Inflammatory macrophage treated with lipopolysaccharide for 1 hour (primary cell): ENCODE data around the gene ZNF45.
"Not testable (repeated sequence)": the region's sequence is repeated elsewhere in the genome, so short reads cannot be mapped to it uniquely, and the experiment has no call there.

Experiments used
- DNase-seq, 2 donors: peaks; one replicate each; pipeline ENCODE4 v3.0.0-alpha.2; 2020 to 2022

ZNF45 gene

DNA sequence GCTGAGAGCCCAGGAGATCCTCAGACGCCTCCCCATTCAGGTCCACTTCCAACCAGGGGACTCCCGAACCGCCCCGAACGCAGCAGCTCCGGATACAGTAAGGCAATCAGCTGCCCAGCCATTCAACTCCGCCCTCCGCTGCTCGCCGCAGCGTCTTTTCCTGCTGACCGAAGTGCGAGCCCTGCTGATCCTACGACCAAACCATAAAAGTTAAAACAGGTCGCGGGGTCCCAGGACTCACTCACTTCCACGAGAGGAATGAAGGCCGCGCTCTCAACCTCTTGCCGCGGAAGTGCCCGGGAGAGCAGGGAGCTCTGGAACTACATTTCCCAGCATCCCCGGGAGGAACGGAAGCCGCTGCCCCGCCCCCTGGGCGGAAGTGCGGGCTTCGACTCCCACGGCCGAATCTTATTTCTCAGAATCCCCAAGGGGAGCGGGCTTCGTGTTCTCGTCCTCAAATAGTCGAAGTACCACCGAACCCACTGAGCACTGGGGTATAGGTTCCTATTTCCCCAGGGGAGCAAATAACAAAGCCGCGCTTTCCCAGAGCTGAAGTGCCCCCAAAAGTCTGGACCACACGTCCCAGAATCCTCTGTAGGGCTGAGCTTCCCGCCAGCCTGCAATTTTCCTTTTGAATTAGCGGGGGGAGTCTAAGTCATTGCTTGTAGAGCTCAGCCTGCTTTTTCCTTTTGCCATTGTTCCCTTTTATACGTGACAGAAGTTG lies at the start of gene ZNF45:
ZNF45 (minus strand) TSS at position 298 of the 724 bp plus-strand sequence. CDS start 13,097 bp downstream, outside the sequence.
- DNase-seq: peak; percentile 86 to 95

DNA sequence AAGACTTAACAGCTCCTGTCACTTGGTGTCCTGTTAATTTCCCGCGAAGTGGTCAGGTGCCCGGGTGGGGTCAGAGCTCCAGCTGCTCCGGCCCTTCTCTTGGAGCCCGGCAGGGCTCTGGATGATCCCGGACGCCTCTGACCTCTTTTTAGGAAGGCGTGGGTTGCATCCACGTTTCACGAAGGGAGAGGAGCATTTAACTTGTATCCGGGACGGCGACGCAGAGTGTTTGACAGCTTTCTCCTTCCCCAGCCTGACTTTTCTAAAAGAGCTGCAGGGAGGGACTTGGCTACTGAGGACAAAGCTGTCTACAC lies 49.6 kb upstream of the ZNF45 start:
- peak in 1 of 2 donors; percentile 26 for DNase-seq

DNA sequence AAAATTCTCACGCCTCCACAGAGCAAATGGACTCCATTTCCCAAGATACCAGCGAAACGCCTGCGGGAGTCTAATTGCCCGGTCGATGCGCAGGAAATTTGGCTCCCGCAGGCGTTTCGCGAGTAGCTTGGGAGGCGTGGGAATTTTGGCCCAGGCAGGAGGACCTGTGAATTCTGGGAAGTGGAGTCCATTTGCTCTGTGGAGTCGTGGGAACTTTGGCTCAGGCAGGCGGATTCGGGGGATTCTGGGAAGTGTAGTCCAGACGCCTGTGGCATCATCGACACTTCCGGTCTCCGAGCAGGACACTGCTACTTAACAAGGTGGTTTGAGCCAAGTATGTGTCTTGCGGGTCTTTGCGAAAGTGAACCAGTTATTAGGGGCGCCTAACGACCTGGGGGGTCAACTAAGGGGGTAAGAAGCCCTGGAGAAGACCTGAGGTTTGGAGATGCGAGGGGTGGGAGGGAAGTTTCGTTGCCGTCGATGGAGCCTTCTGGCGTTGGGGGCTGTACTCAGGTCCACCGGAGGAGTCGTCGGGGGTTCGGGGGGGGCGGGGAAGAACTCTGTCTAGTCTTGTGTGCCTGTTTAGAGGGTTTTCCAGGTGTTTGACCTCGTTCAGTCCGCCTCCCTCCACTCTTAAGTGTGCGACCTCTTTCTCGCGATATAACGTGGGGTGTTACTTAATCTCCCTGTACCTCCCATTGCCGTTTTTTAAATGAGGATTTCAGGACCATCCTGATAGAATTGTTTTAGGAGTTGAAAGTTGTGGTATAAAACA lies 49.0 kb upstream of the ZNF45 start, which contains the start of gene ZNF155:
ZNF155 (plus strand) TSS at position 277 of the 775 bp plus-strand sequence. CDS start 4,356 bp downstream, outside the sequence.
- peak; percentile 91 for DNase-seq

DNA sequence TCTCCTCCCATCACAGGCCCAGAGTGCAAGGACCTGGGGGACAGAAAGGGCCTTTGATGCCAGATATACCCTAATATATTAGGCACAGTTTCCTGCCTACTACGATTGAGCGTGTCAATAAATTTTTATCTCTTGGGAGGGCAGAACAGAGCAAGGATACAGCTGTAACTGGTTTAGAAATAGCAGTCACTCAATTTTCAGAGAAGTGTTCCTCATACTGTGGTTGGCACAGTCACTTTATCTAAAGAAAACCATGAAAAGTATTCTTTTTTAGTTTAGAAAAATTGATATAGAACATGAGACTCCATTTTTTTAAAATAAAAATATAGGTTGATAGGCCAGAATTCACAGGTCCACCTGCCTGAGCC lies 48.4 kb upstream of the ZNF45 start:
- DNase-seq: peak in 1 of 2 donors; percentile 1

DNA sequence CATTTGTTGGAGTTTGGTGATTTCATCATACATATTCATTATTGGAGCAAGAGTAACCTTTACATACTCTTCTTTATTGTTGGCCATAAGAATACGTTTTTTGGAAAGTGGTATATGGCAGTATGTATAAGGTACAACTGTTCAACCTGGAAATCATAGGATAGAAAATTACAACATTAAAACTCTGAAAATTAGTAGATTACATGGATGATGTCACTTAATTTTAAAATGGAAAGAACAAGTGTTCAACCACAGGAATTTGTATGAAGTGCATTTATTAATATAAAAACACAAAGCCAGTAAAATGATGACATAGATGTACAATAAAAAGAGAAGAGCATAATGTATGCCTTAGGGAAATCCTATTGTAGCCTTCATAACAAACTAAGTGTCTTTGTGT lies 41.6 kb upstream of the ZNF45 start:
- DNase-seq: no peak

DNA sequence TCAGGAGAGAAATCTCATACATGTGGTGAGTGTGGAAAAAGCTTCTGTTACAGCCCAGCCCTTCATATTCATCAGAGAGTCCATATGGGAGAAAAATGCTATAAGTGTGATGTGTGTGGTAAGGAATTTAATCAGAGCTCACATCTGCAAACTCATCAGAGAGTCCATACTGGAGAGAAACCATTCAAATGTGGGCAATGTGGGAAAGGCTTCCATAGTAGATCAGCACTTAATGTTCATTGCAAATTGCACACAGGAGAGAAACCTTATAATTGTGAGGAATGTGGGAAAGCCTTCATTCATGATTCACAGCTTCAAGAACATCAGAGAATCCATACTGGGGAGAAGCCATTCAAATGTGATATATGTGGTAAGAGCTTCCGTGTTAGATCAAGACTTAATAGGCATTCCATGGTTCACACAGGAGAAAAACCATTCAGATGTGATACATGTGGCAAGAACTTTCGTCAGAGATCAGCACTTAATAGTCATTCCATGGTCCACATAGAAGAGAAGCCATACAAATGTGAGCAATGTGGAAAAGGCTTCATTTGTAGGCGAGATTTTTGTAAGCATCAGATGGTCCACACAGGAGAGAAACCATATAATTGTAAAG lies 31.1 kb upstream of the ZNF45 start:
- no peak for DNase-seq

DNA sequence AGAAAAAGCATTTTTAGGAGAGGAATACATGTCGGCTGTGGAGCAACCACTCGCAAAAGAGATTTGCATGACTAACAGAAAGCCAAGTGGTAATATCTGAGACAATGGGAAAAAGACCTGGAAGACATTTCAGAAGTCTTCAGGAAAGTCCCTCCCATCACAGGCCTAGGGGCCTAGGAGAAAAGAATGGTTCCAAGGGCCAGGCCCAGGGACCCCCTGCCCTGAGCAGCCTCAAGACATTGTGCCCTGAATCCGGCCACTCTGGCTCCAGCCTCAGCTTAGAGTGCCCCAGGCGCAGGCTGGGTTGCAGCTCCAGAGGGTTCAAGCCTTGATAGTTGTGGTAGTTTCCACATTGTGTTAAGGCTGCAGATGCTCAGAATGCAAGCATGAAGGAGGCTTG lies 25.3 kb upstream of the ZNF45 start:
- DNase-seq: no peak

DNA sequence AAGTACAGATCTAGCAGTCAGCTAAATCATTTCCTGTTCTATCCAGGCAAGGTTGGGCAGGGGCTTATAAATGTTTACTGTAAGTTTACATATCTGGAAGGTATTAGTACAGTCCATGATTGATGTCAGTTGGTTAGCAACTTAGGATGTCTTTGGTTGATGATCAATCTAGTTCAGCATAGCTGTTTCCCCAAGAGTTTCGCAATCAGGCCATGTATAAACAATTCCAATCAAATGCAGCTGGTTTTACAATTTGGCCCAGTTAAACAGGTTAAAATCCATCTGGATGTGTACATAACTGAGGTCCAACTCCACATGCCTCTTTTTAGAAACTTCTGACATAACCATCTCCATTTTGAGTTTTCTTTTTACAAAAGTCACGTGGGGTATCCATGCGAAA lies 22.8 kb upstream of the ZNF45 start:
- no peak for DNase-seq

DNA sequence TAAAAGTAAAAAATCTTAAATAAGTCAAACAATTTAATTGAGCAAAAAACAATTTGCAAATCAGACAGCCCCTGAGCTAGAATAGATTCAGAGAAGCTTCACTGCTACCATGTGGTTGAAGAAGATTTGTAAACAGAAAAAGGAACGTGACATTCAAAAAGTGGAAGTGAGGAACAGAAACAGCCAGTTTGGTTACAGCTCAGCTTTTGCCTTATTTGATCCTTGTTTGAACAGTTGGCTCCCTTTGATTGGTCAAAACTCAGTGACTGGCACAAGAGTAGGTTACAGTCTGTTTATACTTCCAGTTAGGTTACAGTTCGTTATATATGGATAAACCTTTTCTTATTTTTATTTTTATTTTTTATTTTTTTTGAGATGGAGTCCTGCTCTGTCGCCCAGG lies 21.7 kb upstream of the ZNF45 start:
- no peak for DNase-seq

DNA sequence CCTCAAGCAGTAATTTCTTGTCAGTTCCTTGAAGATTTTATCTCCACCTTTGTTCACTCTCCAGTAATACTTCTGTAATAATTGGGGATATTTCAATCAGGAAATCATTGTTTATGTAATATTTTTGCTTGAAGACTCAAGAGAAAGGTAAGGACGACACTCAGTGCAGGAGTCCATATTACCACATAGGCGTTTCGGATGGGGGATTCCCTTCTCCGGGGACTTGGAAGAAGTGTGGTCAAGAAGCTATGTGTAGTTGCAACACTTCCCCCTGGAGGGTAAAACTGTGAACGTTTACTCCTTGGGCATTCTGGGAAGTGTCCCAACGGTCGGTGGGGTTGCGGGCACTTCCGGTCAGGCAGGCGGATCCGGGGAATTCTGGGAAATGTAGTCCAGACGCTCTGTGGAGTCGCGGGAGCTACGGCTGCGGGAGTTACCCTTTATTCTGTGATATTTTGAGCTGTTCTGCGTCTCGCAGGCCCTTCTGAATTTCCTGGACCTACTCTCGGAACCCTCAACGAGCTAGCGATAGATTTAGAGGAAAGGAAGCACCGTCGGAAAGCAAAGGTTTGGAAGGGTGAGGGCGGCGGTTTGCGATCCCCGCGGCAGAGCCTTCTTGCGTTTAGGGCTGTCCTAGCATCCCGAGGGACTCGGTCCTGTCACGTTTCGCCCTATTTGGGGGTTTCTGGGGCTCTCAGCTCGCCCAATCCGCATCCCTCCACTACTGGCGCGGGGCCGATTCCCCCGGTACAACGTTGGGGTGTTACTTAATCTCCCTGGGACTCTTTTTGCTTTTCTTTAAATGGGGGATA lies 16.0 kb upstream of the ZNF45 start, which contains the start of gene ZNF221:
ZNF221 (plus strand) TSS at position 395 of the 812 bp plus-strand sequence. CDS start 11,499 bp downstream, outside the sequence.
- peak; percentile 97 to 99 for DNase-seq

DNA sequence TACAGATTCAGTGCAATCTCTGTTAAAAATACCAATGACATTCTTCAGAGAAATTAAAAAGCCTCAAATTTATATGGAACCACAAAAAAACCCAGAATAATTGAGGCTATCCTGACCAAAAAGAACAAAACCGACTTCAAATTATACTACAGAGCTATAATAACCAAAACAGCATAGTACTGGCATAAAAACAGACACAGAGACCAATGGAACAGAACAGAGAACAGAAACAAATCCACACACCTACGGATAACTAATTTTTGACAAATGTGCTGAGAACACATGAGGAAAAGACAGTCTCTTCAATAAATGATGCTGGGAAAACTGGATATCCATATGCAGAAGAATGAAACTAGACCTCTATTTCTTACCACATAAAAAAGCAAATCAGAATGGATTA lies 14.7 kb upstream of the ZNF45 start:
- not testable (repeated sequence) for DNase-seq

DNA sequence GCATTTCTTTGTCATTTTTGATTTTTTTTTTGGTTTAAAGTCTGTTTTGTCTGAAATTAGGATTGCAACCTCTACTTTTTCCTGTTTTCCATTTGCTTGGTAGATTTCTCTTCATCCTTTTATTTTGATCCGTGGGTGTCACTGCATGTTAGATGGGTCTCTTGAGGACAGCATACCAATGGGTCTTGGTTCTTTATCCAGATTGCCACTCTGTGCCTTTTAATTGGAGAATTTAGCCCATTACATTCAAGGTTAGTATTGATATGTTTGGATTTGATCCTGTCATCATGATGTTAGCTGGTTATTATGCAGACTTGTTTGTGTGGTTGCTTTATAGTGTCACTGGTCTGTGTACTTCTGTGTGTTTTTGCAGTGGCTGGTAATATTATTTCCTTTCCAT lies 12.3 kb upstream of the ZNF45 start:
- DNase-seq: not testable (repeated sequence)

DNA sequence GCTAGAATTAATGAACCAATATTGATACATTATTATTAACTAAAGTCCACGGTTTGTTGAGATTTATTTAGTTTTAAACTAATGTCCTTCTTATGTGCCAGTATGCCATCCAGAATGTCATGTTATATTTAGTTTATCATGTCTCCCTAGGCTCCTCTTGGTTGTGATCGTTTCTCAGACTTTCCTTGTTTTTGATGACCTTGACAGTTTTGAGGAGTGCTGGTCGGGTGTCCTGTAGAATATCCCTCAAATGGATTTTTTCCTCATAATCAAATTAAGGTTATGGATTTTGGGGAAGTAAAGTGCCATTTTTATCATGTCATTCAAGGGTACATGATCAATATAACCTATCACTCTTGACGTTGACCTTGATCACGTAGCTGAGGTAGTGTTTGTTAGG lies 6.1 kb upstream of the ZNF45 start:
- no peak for DNase-seq

DNA sequence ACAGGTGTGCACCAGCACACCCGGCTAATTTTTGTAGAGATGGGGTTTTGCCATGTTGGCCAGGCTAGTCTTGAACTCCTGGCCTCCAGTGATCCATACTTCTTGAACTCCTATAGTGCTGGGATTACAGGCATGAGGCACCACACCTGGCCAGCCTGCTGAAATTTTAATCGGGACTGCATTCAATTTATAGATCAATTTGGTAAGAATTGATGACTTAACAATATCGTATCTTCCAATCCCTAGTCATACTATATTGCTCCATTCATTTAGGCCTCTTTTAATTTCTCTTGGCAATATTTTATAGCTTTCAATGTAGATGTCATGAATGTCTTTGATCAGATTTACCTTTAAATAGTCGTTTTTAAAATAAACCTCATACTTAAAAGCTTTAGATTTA lies 5.6 kb upstream of the ZNF45 start:
- DNase-seq: no peak

DNA sequence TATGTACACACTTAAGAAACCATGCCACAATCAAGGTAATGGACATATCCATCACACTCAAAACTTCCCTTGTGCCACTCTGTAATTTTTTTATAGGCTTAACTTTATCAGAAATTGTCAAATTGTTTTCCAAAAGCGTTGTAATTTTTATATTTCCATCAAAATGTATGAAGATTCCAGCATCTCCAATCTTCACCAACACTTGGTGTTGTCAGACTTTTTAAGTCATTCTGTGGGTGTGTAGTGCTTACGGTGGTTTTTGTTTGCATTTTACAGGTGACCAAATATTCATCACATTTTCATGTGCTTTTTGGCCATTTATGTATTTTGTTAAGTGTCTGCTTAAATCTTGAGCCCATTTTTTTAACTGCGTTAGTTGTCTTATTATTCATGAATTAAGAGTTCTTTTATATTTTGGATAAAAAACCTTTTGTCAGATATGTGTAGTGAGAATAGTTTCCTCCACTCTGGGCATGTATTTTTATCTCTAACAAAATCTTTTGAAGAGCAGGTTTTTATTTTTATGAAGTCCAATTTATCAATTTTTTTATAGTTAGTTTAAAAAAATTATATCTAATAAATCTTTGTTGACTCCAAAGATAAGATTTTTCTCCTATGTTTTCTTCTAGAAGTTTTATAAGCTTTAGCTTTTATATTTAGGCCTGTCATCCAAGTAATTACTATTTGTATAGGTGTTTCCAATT lies 4.6 kb upstream of the ZNF45 start:
- DNase-seq: no peak

DNA sequence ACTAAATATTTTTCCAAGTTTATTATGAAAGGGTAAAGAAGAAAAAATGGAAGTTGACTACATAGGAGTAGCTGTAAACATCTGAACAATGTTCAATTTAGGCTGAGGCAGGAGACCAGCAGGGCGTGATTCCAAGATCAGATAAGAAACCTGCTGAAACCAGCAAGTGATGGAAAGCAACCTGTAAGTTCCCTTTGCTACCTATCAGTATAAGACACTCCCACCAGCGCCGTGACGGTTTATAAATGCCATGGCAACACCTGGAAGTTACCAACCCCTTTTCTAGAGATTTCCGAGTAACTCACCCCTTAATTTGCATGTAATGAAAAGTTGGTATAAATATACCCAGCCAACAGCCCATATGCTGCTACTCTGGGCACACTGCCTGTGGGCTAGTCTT lies 1.1 kb upstream of the ZNF45 start:
- no peak for DNase-seq

DNA sequence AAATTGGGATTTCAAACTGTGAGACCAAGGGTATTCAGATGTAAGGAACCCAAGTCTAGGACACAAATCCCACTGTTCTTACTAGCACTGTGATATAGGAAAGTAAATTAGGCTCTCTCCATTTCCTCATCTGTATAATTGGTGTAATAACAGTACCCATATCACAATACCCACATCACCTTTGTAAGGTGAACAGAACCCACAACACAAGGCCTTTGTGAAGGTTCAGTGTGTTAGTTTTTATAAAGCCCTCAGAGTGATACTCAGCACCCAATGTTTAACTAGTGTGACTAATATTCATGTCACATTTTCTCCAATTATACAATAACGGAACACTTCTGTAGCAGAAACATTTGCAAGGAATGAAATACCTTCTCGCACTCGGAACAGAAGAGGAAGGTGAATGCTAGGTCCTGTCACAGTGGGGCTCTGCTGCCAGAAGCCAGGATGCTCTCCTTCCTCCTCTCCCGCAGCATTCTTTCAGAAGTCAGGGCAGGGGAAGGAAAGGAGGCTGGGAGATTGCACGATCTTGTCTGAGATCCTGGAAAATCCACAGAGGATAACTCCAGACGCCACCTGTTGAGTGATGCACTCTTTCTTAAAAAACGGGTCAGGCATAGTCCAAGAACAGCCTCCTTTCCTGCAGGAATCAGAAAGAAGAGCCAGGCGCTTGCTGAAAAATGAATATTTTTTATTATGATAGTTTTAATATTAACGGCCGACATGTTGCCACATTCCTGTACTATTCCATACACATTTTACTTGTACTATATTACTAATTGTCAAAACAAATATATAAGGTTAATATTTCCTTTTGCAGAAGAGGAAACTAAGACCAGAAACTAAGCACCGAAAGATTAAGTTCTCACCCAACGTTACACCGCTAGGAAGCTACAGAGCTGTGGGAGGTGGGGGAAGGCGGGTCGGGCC lies 762 bp downstream of the ZNF45 start:
- no peak for DNase-seq

DNA sequence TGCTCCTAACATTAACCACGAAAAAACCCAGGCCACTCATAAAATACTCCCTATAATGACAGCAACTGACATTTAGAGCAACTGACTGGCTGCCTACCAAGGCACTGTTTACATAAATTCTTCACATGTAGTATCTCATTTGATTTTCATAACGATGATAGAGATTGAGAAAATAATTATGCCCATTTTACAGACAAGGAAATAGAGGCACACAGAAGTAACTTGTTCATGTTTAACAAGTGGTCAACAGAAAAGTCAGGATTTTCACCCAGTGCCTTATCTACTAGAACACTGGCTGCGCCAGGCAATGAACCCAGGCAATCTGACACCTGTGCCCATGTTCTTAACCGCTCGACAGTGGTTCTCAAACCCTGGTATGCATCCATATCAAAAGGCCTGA lies 6.3 kb downstream of the ZNF45 start:
- no peak for DNase-seq

DNA sequence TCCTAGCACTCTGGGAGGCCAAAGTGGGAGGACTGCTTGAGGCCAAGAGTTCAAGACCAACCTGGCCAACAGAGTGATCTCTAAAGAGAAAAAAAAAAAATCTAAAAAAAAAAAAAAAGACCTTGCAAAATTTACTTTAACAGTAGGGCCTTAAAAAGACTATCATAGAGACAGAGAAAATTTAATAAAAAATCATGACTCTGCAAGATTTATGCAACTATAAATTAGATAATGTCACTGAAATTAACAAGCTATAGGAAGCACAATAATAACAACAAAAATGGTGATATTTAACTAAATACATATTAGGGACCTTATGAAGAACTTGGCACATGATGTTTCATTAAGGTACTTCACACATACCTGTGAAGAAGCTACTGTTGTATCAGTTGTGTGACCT lies 11.2 kb downstream of the ZNF45 start:
- no peak for DNase-seq

DNA sequence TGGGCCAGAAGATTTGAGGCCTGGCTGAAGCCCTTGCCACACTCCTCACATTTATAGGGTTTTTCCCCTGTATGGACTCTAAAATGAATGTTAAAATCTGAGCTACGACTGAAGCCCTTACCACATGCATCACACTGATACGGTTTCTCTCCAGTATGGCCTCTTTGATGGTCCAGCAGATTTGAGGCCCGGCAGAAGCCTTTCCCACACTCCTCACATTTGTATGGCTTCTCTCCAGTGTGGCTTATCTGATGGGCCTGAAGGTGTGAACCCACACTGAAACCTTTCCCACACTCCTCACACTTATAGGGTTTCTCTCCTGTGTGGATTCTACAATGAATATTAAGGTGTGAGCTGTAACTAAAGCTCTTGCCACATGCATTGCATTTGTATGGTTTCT lies 21.0 kb downstream of the ZNF45 start:
- no peak for DNase-seq

DNA sequence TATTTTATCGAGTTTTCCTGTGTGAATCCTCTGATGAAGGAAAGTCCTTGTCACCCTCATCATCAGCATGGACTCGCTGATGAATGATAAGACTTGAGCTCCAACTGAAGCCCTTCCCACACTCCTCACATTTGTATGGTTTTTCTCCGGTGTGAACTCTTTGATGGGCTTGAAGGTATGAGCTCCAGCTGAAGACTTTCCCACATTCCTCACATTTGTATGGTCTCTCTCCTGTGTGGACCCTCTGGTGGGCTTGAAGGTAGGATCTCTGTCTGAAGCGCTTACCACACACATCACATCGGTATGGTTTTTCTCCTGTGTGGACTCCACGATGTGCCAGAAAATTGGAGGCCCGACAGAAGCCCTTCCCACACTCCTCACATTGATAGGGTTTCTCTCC lies 21.7 kb downstream of the ZNF45 start:
- no peak for DNase-seq
